Measurements from ENCODE around the gene DENND4B.

Gene DENND4B

DNA sequence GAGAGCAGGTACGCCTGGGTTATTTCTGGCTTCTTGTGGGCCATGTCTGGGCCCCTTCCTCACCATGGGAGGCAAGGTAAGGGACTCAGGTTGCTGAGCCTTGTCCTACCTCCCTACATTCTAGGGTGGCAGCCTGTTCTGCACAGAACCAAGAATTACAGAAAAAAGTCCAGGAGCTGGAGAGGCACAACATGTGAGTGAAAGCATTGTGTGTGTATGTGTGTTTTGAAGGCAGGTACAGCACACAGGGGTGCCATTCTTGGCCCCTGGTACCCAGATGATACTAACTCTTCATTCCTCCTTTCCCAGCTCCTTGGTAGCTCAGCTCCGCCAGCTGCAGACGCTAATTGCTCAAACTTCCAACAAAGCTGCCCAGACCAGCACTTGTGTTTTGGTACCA is 26.6 kb upstream of the DENND4B start:
- DNase-seq (ENCODE audit: low spot score) (no peak), FAIRE-seq (no peak)

DNA sequence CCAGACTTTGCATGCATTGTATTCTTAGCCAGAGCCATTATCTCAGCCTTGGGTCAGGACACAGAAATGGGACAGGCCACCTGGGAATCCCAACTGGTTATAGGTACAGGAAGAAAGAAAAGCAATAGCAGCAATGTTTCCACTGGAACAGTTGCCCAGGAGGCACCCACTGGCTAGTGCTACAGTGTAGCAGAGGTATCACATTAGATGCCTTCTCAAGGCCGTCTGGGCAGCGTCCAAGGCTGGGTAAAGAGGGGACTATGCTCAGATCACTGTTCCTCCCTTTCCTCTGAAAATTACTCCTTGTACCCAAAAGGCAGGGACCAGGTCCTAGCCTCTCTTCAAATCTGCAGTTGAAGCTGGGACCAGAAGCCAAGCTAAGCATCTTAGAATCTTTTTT is 23.8 kb upstream of the DENND4B start:
- DNase-seq (ENCODE audit: low spot score) (no peak), FAIRE-seq (no peak)

DNA sequence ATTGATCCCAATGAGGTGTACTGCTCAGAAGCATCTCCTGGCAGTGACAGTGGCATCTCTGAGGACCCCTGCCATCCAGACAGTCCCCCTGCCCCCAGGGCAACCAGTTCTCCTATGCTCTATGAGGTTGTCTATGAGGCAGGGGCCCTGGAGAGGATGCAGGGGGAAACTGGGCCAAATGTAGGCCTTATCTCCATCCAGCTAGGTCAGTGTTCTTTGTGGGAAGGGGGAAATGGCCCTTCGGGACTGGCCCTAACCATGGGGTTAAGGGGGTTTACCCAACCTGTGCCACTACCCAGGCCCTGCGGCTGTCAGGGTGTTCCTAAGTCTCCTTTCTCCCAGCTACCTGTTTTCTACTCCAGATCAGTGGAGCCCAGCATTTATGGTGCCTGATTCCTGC is 22.5 kb upstream of the DENND4B start:
- FAIRE-seq (no peak), DNase-seq (ENCODE audit: low spot score) (no peak)

DNA sequence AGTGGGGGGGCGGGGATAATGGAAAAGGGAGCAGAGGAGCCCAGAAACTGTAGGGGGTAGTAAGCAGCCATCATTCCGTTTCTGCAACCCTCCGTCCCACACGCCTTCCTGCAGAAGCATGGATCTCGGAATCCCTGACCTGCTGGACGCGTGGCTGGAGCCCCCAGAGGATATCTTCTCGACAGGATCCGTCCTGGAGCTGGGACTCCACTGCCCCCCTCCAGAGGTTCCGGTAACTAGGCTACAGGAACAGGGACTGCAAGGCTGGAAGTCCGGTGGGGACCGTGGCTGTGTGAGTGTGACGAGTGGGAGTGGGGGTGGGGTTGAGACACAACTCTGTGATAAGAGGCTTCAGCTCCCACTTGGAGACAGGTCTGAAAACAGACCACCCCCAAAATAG is 21.9 kb upstream of the DENND4B start:
- DNase-seq (ENCODE audit: low spot score) (no peak), FAIRE-seq (no peak)

DNA sequence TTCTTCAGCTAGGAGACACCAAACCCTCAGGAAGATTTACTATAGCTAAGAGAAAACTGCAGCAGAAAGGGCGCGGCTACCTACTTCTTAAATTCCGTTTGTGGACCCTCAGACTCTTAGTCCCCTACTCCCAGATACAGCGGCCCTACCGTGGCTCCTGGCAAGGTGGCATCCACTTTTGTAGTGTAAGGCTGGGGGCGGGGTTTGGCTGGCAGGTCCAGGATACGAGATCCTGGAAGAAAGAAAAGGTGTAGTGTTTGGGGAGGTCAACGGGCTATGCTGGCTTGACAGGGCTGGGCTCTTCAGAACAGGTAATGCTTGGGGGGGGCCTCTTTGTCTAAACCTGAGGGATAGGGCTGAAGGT is 21.5 kb upstream of the DENND4B start:
- DNase-seq (ENCODE audit: low spot score), result no peak
- no peak for FAIRE-seq

GRCh38 chr1:153967107-153967999 is 20.8 kb upstream of the DENND4B start, which contains the start of gene CREB3L4:
Gene CREB3L4, plus strand, starts transcription at chr1:153967902. Its CDS starts 624 bp downstream, at chr1:153968526.
- DNase-seq (ENCODE audit: low spot score), result peak; percentile 92
- no peak for FAIRE-seq

DNA sequence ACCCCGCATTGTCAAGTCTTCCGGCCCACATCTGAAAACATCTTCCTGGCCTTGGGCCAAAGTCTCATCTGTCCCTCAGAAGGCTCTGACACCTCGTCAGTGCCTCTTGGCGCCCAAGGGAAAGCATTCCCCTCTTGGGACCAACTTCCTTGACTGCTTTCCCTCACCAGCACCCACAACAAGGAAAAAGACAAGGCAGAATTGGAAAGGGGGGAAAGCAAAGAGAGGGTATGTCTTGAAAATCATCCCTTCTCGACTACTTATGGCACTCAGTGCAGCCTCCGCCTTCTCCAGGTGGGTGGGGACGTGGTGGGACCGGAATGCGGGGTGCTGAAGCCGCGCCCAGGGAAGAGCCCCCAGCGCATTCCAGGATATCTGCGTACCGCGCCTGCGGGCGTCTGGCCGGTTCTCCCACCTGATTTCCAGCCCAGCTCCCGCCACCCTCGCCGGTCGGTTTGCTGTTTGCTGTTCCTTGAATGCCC is 17.4 kb upstream of the DENND4B start:
- DNase-seq (ENCODE audit: low spot score) (peak; percentile 55), FAIRE-seq (no peak)

- DNase-seq (ENCODE audit: low spot score), result peak; percentile 96
- peak; percentile 82 for FAIRE-seq
Measured at GRCh38 chr1:153963030-153963849, 16.7 kb upstream of the DENND4B start, which contains the start of gene SLC39A1. Gene SLC39A1, minus strand, starts transcription at chr1:153963537. Its CDS starts 822 bp downstream, at chr1:153962715.

DNA sequence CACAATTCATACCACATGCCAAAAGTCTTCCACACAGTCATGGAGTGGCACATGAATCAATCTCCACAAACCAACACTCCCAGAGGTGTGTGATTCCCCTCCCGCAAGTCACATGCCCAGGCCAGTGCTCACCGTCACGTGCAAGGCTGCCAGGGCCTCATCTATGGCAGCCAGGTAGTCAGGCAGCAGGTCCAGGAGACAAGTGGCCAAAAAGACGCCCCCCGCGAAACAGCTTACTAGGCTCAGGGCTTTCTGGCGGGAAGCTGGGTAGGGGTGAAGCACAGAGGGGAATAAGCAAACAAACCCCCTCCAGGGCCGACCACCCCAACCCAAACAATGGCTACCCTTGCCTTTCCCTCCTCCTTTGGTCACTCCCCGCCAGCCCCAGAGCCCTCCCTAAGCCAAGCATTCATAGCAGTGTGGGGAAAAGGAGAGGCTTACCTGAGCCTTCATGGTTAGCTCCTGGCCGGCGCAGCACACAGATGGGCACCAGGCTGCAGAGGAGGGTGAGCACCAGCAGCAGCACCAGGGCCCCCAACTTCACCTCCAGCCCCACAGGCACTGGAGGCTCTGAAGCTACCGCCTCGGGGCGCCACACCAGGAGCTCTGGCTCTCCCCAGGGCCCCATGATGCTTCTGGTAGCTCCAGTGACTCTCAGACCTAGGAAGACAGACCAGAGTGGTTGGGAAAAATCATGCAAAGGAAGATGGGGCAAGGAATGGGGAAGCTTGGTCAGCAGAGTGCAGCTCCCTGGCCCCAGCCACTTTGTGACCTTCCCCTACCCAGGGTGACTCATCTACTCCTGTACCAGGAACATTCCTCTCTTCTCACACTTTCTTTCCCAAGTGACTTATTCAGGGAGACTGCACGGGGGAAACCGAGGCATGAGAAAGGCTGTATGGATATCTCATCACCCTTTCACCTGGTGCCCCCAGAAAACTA is 15.8 kb upstream of the DENND4B start:
- DNase-seq (ENCODE audit: low spot score) (peak; percentile 22), FAIRE-seq (no peak)

DNA sequence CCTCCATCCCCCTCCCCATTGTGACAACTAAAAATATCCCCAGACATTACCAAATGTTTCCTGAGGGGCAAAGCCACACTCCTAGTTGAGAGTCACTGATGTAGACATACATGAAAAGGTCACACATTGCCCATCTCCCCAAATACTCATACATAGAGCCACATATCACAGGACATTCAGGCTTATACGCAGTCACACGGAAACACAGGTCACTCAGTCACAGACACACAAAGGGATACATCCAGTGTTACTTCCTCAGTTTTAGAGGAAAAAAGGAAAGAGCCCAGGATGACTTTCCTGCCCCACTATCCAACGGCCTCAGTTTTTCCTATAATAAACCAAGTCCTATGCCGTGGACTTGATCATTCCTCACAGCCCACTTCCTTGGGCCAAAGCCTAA is 14.9 kb upstream of the DENND4B start:
- DNase-seq (ENCODE audit: low spot score) (no peak), FAIRE-seq (no peak)

DNA sequence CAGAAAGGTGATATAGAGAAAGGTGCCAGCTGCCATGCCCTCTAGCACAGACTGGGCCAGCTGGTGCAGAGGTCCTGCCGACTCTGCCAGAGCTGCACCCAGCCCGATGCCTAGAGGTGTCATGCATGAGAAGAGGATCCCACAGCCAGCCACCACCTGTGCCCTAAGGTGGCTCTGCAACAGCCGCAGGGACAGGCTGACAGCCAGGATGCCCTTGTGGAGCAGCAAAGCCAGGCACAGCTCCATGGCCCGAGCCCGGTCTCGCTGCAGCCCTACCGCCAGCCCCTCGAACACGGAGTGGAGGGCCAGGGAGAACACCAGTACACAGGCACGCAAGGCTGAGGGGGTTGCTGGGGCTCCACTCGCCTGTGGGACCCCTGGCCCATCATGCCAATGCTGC is 13.7 kb upstream of the DENND4B start:
- FAIRE-seq (no peak), DNase-seq (ENCODE audit: low spot score) (no peak)

GRCh38 chr1:153959454-153959853 is 12.9 kb upstream of the DENND4B start:
- DNase-seq (ENCODE audit: low spot score), result no peak
- FAIRE-seq, result no peak

- DNase-seq (ENCODE audit: low spot score), result no peak
- FAIRE-seq, result no peak
Measured at GRCh38 chr1:153958961-153959260, 12.4 kb upstream of the DENND4B start.

- FAIRE-seq, result peak; percentile 77
- peak; percentile 96 for DNase-seq (ENCODE audit: low spot score)
Measured at GRCh38 chr1:153958111-153958960, 11.8 kb upstream of the DENND4B start, which contains the start of gene CRTC2. Gene CRTC2, minus strand, starts transcription at chr1:153958612. Its CDS starts 115 bp downstream, at chr1:153958497.

- FAIRE-seq, result no peak
- no peak for DNase-seq (ENCODE audit: low spot score)
Measured at GRCh38 chr1:153957744-153958110, 11.2 kb upstream of the DENND4B start.

DNA sequence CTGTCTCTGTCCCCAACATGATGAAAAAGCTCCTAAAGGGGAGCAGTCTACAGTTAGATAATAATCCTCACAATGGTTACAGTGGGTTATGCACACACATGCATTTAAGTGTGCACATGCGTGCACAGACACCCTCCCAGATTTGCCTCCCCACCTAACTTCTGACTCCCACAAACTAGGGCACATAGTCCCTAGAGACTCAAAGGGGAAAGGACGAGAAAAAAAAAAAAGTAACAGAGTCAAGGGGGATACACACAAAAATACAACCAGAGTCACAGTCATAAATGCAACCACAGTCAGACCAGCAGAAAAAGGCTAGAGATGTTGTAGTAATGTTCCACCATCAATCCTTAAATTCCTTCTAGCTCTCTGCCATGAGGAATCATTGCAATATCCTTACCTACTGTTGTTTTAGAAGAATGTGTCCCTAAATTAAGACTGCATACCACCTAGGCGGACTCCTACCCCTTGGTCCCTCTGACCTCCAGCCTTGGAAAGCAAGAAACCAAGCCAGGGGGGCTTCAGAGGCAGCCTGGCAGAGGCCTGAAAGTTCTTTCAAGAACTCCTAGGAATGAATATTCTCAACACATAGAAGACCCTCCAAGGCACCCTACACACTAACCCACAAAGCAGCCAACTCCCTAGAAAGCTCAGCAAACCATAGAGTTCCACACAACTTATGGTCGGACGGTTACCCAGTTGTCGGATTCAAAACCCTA is 10.6 kb upstream of the DENND4B start:
- DNase-seq (ENCODE audit: low spot score) (no peak), FAIRE-seq (no peak)

- DNase-seq (ENCODE audit: low spot score), result no peak
- no peak for FAIRE-seq
Measured at GRCh38 chr1:153954826-153955225, 8.3 kb upstream of the DENND4B start.

- DNase-seq (ENCODE audit: low spot score), result no peak
- no peak for FAIRE-seq
Measured at GRCh38 chr1:153953859-153954365, 7.4 kb upstream of the DENND4B start.

- no peak for FAIRE-seq
- DNase-seq (ENCODE audit: low spot score), result no peak
Measured at GRCh38 chr1:153951801-153952200, 5.3 kb upstream of the DENND4B start.

Measured in urothelium cell line (cell line).